ENCODE measurements around the gene SLC10A3. TPM values are rescaled to one million over a fixed set of nuclear protein-coding genes. Genes with fewer than 3 reads are reported as not detected.

Gene SLC10A3
- total and polyA plus RNA-seq, 2 donors from 2014 or later: 19.0 to 27.3 TPM

DNA sequence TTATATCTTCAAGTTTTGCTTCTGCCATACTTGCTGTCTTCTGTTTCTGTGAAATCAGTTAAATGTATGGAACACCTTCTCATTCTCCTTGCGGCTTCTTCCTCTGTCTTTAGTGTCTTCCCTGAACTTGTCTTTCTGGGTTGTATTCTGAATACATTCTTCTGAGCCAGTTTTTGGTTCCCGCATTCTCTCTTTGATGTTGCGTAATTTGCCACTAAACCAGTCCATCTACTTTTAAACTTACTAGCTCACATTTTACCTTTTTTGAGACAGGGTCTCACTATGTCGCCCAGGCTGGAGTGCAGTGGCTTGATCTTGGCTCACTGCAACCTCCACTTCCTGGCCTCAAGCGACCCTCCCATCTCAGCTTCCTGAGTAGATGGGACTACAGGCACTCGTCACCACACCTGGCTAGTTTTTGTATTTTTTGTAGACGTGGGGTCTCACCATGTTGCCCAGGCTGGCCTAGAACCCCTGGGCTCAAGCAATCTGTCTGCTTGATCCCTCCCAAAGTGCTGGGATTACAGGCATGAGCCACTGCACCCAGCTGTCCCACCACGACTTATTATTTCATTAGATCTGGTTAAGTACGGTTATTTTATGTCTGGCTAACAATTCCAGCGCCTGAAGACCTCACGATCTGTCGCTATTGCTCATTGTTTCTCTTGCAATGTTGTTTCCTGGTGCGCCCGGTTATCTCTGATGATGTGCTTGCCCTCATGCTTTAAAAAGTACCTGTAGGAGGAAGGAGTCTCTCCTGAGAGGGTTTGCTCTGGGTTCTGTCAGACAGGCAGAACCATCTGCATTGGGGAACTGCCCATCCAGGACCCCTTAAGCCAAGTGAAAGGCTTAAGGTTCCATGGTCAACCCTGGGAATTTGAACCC lies 35.4 kb upstream of the SLC10A3 start:
- Histone ChIP-seq H3K27me3 (ENCODE audit: control insufficient read depth, insufficient read depth, low read length) (no peaks in the 10 kb centered on the region), H3K27ac (ENCODE audit: low read depth in 2 of 2, low read length in 2 of 2) (no peak overlapping the region), H3K36me3 (ENCODE audit: control insufficient read depth in 2 of 3, insufficient read depth in 3 of 3, low read length in 3 of 3) (no peaks in the 10 kb centered on the region), H3K9me3 (ENCODE audit: control insufficient read depth in 2 of 3, insufficient read depth in 1 of 3, low read length in 3 of 3) (no peaks in the 10 kb centered on the region), H3K4me1 (ENCODE audit: control insufficient read depth in 2 of 3, insufficient read depth in 2 of 3, low read depth in 1 of 3, low read length in 3 of 3) (peaks cover 0 to 6% (median 2%) of the 10 kb centered on the region in 3 donors), H3K4me3 (ENCODE audit: low read length in 3 of 3) (no peak overlapping the region), H3K9ac (ENCODE audit: low read length in 3 of 3) (no peak overlapping the region)
- DNase-seq: no peak
- no peak for FAIRE-seq
- intact Hi-C loops (cut with DNase I): no loop called here
- no peak for TF ChIP-seq CTCF (IDR thresholded peaks at IDR 0.05; ENCODE audit: borderline replicate concordance, extremely low read depth, insufficient read depth)

GRCh38 chrX:154519389-154519788 lies 29.0 kb upstream of the SLC10A3 start:
- peaks cover 2 to 10% (median 3%) of the 10 kb centered on the region in 3 donors for H3K4me1 ChIP-seq (ENCODE audit: control insufficient read depth in 2 of 3, insufficient read depth in 2 of 3, low read depth in 1 of 3, low read length in 3 of 3)
- H3K27ac ChIP-seq (ENCODE audit: low read depth in 2 of 2, low read length in 2 of 2): no peak overlapping the region
- intact Hi-C loops (cut with DNase I): no loop called here
- H3K27me3 ChIP-seq (ENCODE audit: control insufficient read depth, insufficient read depth, low read length): no peaks in the 10 kb centered on the region
- FAIRE-seq (no peak), DNase-seq (no peak)
- no peak overlapping the region for H3K9ac ChIP-seq (ENCODE audit: low read length in 3 of 3)
- H3K9me3 ChIP-seq (ENCODE audit: control insufficient read depth in 2 of 3, insufficient read depth in 1 of 3, low read length in 3 of 3): no peaks in the 10 kb centered on the region
- H3K36me3 ChIP-seq (ENCODE audit: control insufficient read depth in 2 of 3, insufficient read depth in 3 of 3, low read length in 3 of 3): no peaks in the 10 kb centered on the region
- H3K4me3 ChIP-seq (ENCODE audit: low read length in 3 of 3): no peak overlapping the region
- TF ChIP-seq CTCF (IDR thresholded peaks at IDR 0.05; ENCODE audit: borderline replicate concordance, extremely low read depth, insufficient read depth): no peak

DNA sequence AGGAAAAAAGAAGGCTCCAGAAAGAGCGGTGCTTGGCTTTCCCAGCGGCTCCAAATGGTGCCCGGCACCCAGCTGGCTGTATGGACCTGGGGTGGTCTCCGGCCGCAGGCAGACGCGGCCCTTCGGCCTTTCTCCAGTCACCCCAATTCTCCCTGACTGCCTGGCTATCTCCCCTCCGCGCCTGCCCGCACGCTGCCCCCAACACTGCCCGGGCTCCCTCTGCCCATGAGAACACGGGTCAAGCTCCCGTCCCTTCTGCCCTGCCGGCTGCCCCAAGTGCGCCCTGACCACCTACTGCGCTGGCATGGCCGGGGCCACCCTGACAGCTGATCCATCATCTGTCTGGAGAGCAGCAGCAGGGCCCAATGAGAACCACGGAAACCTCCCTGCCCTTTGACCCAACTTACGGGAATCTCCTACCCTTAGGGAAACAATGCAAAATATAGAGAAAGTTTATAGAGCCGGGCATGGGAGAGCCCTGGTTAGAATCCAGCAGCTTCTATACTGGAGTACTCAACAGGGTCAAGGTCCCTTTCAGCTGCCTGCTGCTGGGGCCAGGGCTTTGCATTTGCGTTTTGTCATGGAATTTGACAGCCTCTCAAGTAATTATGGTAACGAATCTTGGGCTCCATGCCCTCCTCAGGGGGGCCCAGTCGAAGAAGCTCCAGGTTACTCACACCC lies 26.8 kb upstream of the SLC10A3 start:
- FAIRE-seq (no peak), DNase-seq (peak in 3 of 5 donors; percentile 25 to 75 (median 52))
- peak overlapping the region in 2 of 3 donors; percentile 71 to 73 for H3K9ac ChIP-seq (ENCODE audit: low read length in 3 of 3)
- intact Hi-C loops (cut with DNase I): no loop called here
- peak overlapping the region in 2 of 3 donors; percentile 75 to 76 for H3K4me3 ChIP-seq (ENCODE audit: low read length in 3 of 3)
- peaks cover 0 to 3% (median 0%) of the 10 kb centered on the region in 3 donors for H3K36me3 ChIP-seq (ENCODE audit: control insufficient read depth in 2 of 3, insufficient read depth in 3 of 3, low read length in 3 of 3)
- H3K4me1 ChIP-seq (ENCODE audit: control insufficient read depth in 2 of 3, insufficient read depth in 2 of 3, low read depth in 1 of 3, low read length in 3 of 3): peaks cover 2 to 10% (median 3%) of the 10 kb centered on the region in 3 donors
- TF ChIP-seq CTCF (IDR thresholded peaks at IDR 0.05; ENCODE audit: borderline replicate concordance, extremely low read depth, insufficient read depth): no peak
- H3K27me3 ChIP-seq (ENCODE audit: control insufficient read depth, insufficient read depth, low read length): no peaks in the 10 kb centered on the region
- H3K27ac ChIP-seq (ENCODE audit: low read depth in 2 of 2, low read length in 2 of 2): peak overlapping the region; percentile 84 to 94
- no peaks in the 10 kb centered on the region for H3K9me3 ChIP-seq (ENCODE audit: control insufficient read depth in 2 of 3, insufficient read depth in 1 of 3, low read length in 3 of 3)
